ENCODE results near the gene NME9.

DNA sequence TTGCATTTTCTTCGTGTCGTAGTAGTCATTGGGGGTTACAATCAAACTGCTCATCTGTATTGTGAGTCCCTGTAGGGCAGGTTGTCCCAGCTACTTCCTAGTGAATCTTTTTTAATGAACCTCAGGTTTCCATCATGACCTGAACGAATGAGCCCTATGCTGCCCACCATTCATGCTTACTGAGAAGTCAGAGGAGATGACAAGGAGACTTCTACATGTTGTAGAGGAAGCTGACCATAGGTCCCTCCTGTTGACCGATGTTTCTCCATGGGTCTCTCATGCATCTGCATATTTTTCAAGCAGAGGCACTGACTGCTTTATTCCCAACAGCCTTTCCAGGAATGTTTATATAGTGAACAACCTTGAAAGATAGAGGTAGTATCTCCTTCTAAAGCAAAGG is 5.0 kb upstream of the NME9 start:
- TF ChIP-seq POLR2A (IDR thresholded peaks at IDR 0.05; ENCODE audit: low read length) (no peak), GATA1 (IDR thresholded peaks at IDR 0.05; ENCODE audit: low read depth, low read length) (no peak)
